ENCODE results near the gene SLC2A4.

Gene SLC2A4

DNA sequence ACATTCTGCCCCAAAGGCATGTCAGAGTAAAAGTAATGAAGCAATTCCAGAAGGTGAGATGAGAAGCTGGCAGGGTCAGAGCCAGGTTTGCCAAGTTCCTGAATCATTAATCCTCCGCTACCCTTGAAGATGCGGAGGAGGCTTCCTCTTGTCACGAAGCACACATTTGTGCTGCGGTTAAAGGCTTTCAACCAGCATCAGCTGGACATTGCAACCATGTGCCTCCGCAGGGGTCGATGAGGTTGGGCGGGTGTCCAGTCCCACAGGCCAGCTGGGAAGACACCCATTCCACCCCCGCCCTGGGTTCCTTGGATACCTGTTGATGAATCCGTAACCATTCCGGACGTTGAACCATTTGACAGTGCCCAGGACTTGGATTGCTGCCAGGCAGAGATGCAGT lies 11.6 kb downstream of the SLC2A4 start:
- TF ChIP-seq, protein P1, sequence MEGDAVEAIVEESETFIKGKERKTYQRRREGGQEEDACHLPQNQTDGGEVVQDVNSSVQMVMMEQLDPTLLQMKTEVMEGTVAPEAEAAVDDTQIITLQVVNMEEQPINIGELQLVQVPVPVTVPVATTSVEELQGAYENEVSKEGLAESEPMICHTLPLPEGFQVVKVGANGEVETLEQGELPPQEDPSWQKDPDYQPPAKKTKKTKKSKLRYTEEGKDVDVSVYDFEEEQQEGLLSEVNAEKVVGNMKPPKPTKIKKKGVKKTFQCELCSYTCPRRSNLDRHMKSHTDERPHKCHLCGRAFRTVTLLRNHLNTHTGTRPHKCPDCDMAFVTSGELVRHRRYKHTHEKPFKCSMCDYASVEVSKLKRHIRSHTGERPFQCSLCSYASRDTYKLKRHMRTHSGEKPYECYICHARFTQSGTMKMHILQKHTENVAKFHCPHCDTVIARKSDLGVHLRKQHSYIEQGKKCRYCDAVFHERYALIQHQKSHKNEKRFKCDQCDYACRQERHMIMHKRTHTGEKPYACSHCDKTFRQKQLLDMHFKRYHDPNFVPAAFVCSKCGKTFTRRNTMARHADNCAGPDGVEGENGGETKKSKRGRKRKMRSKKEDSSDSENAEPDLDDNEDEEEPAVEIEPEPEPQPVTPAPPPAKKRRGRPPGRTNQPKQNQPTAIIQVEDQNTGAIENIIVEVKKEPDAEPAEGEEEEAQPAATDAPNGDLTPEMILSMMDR (IDR thresholded peaks at IDR 0.05; ENCODE audit: extremely low read depth, insufficient read depth, missing control alignments), result no peak
- in situ Hi-C loops (cut with MboI; ENCODE audit: low pct_unique_long_range_greater_than_20kb, low sequenced_read_pairs, unreplicated experiment), result loop anchor here (10.0 kb wide), 1 partner anchor 238 kb away; no protein-coding TSS in a partner anchor
- DNase-seq (ENCODE audit: low spot score), result no peak

DNA sequence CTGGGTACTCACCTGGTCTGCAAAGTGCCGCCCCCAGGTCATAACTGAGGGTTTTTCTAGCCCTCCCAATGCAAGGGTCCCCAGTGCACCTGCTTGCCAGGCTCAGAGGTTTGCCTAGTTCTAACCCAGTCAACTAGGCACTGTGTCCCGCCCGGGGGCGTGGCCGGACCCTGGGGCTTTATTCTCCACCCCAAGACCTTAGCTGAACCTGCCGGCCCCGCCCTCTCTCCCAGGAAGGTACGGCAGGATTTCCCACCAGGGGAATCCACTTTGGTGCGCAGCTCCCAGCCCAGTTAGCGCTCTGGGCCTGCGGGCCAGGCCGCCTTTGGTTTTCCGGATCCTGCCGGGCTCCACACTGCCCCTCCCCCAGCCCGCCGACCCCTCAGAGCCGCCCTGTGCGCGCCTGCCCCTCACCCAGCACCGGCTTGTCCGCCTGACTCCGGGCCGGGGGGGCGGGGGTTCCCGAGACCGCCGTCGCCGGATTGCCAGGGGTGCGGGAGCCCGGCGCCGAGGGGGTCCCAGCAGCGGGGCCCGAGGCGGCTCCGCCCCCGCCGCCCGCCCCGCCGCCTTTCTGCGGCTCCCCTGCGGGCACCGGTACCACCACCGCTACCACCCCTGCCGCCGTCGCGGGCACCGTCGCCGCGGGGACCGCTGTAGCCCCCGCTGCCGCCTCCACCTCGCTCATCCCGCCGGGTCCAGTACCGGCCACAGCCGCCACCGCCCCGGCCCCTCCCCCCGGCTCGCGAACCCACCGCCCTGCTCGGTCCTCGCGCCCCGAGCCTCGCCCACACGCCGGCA lies 12.5 kb downstream of the SLC2A4 start:
- DNase-seq (ENCODE audit: low spot score), result peak; percentile 44
- in situ Hi-C loops (cut with MboI; ENCODE audit: low pct_unique_long_range_greater_than_20kb, low sequenced_read_pairs, unreplicated experiment), result loop anchor here (10.0 kb wide), 1 partner anchor 239 kb away; no protein-coding TSS in a partner anchor
- TF ChIP-seq, protein P1 (IDR thresholded peaks at IDR 0.05; ENCODE audit: extremely low read depth, insufficient read depth, missing control alignments), result no peak

DNA sequence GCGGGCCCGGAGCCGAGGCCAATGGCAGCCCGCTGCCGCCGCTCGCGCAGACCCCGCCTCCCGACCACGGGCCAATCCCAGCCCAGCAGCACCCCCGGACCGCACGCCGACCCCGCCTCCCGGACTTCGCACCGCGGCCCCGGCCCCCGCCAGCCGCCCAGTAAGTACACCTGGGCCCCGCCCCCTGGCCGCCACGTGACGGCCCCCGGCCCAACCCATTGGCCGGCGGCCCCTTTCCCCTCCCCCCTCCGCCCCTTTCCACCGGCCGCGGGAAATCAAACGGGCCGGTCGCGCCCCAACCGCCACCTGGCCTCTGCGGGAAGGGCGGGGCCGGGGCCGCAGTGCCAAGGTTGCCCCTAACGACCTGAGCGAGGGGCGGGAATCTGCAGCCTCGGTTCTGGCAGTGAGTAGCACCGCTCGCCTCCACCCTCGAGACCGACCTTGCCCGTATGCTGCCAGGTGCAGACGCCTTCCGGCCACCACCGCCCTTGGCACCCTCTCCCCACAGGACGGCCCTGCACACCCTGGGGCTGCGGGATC lies 13.2 kb downstream of the SLC2A4 start, which contains the start of gene YBX2:
Gene YBX2, minus strand, starts transcription at position 26 of the 540 bp plus-strand sequence. CDS start 139 bp downstream, outside the sequence.
- DNase-seq (ENCODE audit: low spot score), result peak; percentile 95
- TF ChIP-seq, protein P1 (IDR thresholded peaks at IDR 0.05; ENCODE audit: extremely low read depth, insufficient read depth, missing control alignments), result no peak
- in situ Hi-C loops (cut with MboI; ENCODE audit: low pct_unique_long_range_greater_than_20kb, low sequenced_read_pairs, unreplicated experiment), result loop anchor here (10.0 kb wide), 1 partner anchor 240 kb away; no protein-coding TSS in a partner anchor

DNA sequence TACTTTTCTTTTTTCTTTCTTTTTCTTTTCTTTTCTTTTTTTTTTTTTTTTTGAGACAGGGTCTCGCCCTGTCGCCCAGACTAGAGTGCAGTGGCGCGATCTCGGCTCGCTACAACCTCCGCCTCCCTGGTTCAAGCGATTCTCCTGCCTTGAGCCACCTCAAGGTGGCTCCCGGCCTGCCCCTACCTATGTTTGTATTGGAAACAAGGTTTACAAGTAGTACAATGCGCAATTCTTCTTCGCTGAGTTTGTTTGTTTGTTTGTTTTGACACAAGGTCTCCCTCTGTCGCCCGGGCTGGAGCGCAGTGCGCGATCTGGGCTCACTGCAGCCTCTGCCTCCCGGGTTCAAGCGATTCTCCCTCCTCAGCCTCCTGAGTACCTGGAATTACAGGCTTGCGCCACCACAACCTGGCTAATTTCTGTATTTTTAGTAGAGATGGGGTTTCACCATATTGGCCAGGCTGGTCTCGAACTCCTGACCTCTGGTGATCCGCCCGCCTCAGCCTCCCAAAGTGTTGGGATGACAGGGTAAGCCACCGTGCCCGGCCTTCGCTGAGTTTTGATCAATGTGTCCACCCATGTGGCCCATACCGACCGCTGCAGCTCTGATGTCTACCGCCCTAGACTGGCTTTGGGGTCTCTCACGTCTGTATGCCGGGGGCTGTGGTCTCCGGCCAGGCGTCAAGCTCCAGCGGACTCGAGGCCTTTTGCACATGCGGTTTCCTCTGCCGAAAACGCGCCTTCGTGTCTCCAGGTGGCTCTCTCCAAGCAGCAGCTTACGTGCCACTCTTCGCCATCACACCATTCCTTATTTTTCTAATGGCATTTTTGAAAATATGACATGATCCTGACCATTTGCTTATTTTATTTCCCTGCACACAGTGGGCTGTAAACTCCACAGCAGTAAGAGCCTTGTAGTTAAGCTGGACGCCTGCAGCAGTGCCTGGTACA lies 14.0 kb downstream of the SLC2A4 start:
- TF ChIP-seq, protein P1 (IDR thresholded peaks at IDR 0.05; ENCODE audit: extremely low read depth, insufficient read depth, missing control alignments), result no peak
- DNase-seq (ENCODE audit: low spot score), result peak; percentile 32
- in situ Hi-C loops (cut with MboI; ENCODE audit: low pct_unique_long_range_greater_than_20kb, low sequenced_read_pairs, unreplicated experiment), result loop anchor here (10.0 kb wide), 1 partner anchor 241 kb away; no protein-coding TSS in a partner anchor

DNA sequence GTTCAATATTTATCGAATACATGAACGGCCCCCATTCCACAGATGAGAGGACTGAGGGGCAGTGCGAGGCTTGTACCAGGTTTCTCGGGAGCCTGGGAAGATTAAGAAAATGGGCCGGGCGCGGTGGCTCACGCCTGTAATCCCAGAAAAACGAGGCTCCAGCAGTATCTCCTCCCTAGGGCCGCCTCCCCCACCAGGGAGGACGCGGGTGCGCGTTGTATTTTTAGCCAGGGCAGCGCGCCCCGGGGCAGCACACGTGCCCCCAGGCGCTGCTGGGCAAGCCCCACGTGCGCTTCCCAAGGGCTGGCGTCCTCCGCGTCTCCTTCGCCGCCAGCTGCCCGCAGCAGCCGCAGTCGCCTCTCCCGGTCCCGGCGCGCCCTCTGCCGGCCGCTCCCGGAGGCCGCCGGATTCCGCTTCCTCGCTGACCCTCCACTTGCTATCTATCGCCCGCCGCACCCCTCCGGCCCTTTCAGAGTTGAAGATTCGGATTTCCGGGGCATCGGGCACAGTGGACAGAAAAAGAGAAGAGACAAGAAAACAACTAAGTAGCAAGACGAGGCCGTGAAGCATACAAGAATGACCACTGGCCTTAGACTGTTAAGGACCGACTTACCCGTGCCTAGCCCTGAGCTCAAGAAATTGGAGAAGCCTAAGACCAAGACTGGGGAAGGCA lies 14.8 kb downstream of the SLC2A4 start:
- in situ Hi-C loops (cut with MboI; ENCODE audit: low pct_unique_long_range_greater_than_20kb, low sequenced_read_pairs, unreplicated experiment), result loop anchor here (10.0 kb wide), 1 partner anchor 242 kb away; no protein-coding TSS in a partner anchor
- peak; percentile 89 for DNase-seq (ENCODE audit: low spot score)
- TF ChIP-seq, protein P1 (IDR thresholded peaks at IDR 0.05; ENCODE audit: extremely low read depth, insufficient read depth, missing control alignments), result peak; percentile 94
